Mucosa of rectum (tissue), 2 donors: ENCODE data around the gene BRMS1.

Experiments used
- H3K27ac ChIP-seq, 2 donors: one replicate each; pipeline ENCODE4 v1.7.0; 2013; ENCODE audit warnings: inconsistent platforms in 2 of 2, low read depth in 2 of 2, low read length in 2 of 2
- H3K27me3 ChIP-seq, 2 donors: one replicate each; pipeline ENCODE4 v1.7.0; 2013; ENCODE audit warnings: low read length in 2 of 2; ENCODE audit not compliant: control insufficient read depth in 2 of 2, insufficient read depth in 2 of 2
- H3K36me3 ChIP-seq, 2 donors: one replicate each; pipeline ENCODE4 v1.7.0; 2013; ENCODE audit warnings: low read length in 2 of 2; ENCODE audit not compliant: control insufficient read depth in 2 of 2, insufficient read depth in 2 of 2
- H3K4me1 ChIP-seq, 2 donors: one replicate each; pipeline ENCODE4 v1.7.0; 2013; ENCODE audit warnings: low read length in 2 of 2, mild to moderate bottlenecking in 1 of 2; ENCODE audit not compliant: control insufficient read depth in 2 of 2, insufficient read depth in 2 of 2
- H3K4me3 ChIP-seq, 2 donors: one replicate each; pipeline ENCODE4 v1.7.0; 2013; ENCODE audit warnings: low read length in 2 of 2
- H3K9ac ChIP-seq, 2 donors: one replicate each; pipeline ENCODE4 v1.7.0; 2013; ENCODE audit warnings: low read length in 2 of 2, low read depth in 1 of 2, mild to moderate bottlenecking in 1 of 2
- H3K9me3 ChIP-seq, 2 donors: one replicate each; pipeline ENCODE4 v1.7.0; 2013; ENCODE audit warnings: low read length in 2 of 2; ENCODE audit not compliant: control insufficient read depth in 2 of 2
- donor health status: healthy.
- donor health status: Normal muscosa, but diverticular disease.

The BRMS1 gene

DNA sequence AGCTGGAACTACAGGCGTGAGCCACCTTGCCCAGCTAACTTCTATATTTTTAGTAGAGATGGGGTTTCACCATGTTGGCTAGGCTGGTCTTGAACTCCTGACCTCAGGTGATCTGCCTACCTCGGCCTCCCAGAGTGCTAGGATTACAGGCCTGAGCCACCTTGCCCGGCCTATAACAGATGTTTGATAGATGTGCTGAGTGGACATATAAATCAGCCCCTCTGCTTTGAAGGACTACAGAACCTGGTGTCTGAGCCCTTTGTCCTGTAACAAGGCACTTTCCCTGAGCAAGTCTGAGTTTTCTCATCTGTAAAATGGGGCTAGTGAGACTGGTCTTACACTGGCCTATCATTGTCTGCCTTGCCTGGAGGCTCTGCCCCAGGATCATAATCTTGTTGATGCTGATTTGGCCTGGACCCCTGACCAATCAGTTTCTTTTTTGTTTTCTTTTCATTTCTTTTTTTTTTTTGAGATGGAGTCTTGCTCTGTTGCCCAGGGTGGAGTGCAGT, 15.7 kb downstream of the BRMS1 start:
- Histone ChIP-seq H3K27ac (no peak overlapping the region), H3K36me3 (peaks cover 0 to 10% of the 10 kb centered on the region in 2 donors), H3K27me3 (no peaks in the 10 kb centered on the region), H3K4me3 (no peak overlapping the region), H3K4me1 (peaks cover 14 to 15% of the 10 kb centered on the region in 2 donors), H3K9ac (no peak overlapping the region), H3K9me3 (no peaks in the 10 kb centered on the region)

DNA sequence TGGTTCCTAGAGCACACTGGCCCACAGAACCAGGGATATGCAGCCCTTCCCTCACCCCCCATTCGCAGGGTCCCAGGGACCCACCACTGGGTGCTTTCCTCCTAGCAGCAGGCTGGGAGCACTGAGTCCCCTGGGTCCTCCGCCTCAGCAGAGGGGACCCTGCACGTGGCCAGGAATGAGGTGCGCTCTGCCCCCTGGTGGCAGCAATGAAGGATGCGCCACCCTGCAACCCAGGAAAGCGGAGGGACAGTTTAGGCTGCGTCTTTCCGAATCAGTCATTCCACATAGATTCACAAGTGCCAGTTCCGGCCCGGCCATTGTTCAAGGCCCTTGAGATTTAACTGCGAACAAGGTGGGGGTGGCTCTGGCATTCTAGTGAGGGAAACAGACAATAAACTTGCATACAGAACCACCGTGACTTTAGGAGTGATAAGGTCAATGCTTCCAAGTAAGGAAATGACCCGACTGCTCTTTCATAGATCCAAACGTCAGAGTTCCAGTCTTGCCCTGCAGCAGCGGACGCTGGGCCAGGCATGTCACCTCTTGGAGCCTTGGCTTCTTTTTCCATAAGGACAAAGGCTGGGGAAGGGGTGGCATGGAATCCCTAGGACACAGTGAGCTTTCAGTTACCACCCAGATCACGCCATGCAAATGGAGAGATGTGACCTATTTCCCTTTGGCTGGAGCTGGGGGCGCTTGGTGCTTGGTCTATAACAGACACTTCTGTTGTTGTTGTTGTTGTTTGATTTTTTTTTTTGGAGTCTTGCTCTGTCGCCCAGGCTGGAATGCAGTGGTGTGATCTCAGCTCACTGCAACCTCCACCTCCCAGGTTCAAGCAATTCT, 16.4 kb downstream of the BRMS1 start:
- Histone ChIP-seq H3K4me3 (peak overlapping the region in 1 of 2 donors; percentile 50), H3K27ac (peak overlapping the region in 1 of 2 donors; percentile 58), H3K9me3 (no peaks in the 10 kb centered on the region), H3K36me3 (peaks cover 0 to 10% of the 10 kb centered on the region in 2 donors), H3K4me1 (peaks cover 14 to 15% of the 10 kb centered on the region in 2 donors), H3K9ac (peak overlapping the region; percentile 2 to 14), H3K27me3 (no peaks in the 10 kb centered on the region)

DNA sequence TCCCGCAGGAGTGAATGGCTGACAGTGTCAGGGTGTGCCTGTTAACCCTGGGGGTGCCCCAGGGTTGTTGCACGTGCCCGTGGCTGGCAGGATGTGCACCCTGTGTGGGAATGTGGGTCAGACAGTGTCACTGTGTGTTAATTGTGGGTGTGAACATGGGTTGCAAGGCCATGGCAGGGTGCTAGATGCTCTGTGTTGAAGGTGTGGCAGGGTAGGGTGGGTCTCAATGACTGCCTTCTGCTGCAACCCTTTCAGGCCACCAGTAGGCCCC, 16.9 kb downstream of the BRMS1 start:
- peak overlapping the region in 1 of 2 donors; percentile 58 for H3K27ac ChIP-seq
- H3K9me3 ChIP-seq: no peaks in the 10 kb centered on the region
- H3K4me3 ChIP-seq: no peak overlapping the region
- no peaks in the 10 kb centered on the region for H3K27me3 ChIP-seq
- H3K9ac ChIP-seq: no peak overlapping the region
- peaks cover 14 to 15% of the 10 kb centered on the region in 2 donors for H3K4me1 ChIP-seq
- peaks cover 0 to 7% of the 10 kb centered on the region in 2 donors for H3K36me3 ChIP-seq

DNA sequence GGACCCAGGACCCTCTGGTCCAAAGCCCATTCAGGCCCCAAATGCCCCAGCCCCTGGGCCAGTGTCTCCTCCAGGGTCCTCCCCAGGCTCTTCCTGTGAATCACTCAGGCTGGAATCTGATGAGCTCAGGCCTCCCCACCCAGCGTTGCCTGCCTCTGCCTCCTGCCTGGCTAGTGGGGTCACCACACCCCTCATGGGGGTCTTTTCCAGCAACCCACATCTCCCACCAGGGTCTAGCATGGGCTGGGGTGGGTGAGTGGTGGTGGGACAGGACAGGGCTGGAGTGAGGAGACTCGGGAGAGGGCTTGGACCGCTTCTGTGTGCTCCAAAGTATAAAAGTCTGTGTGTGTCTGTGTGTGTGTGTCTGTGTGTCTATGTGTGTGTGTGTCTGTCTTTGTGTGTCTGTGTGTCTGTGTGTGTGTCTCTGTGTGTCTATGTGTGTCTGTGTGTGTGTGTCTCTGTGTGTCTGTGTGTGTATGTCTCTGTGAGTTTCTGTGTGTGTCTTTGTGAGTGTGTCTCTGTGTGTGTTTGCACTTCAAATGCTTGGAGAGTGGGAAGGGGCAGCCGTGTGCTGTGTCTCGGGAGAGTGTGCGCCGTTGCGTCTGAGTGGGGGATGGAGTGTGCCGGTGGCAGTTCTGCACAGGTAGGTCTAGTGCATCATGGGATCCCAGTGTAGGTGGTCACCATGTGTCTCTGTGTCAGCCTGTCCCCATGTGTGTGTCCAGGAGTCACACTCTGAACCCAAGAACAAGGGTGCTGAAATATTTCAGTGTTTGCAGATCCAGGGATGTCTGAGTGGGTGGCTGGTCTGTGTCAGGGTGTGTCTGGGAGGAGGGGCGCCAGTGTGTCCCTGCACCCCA, 17.5 kb downstream of the BRMS1 start:
- H3K9ac ChIP-seq: no peak overlapping the region
- no peaks in the 10 kb centered on the region for H3K9me3 ChIP-seq
- H3K4me1 ChIP-seq: peaks cover 14 to 15% of the 10 kb centered on the region in 2 donors
- no peaks in the 10 kb centered on the region for H3K27me3 ChIP-seq
- H3K4me3 ChIP-seq: no peak overlapping the region
- peaks cover 0 to 4% of the 10 kb centered on the region in 2 donors for H3K36me3 ChIP-seq
- peak overlapping the region; percentile 35 to 58 for H3K27ac ChIP-seq

DNA sequence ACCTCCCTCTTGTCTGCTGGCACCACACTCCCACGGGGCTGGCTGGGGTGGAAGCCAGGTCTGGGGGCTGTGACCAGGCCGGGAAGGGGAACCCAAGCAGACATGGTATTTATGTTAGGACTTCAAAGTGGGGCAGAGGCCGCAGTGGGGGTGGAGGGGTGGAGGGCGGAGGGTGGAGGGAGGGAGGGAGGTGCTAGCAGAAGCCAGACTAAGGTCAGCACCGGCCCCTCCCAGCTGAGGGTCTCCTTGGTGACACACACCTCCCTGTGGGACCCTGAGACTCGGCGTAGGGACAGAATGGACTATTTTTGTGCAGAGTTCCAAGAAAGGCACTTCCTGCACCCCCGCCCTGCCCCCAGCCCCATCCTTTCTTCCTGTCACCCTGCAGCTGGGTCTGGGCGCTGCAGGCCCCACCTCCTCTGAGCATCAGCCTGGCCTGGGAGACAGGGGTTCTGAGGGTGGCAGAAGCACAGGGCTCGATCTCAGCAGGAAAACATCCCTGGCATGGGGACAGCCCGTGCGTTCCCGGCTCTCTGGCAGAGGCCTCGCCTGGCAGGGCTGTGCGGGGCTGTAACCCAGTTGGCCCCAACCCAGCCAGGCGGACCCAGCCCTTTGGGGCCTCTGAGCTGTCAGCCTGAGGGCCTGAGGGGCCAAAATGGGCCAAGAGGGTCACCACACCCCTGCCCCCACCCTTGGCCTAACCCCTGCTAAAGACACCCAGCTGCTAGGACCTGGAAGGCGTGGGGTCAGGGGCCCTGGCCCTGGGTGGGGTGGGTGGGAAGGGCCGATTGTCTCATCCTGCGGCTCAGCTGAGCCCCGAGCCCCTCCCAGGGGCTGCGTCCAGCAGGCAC, 18.4 kb downstream of the BRMS1 start:
- H3K36me3 ChIP-seq: no peaks in the 10 kb centered on the region
- H3K27ac ChIP-seq: peak overlapping the region in 1 of 2 donors; percentile 35
- no peak overlapping the region for H3K9ac ChIP-seq
- H3K9me3 ChIP-seq: no peaks in the 10 kb centered on the region
- peaks cover 14 to 15% of the 10 kb centered on the region in 2 donors for H3K4me1 ChIP-seq
- no peak overlapping the region for H3K4me3 ChIP-seq
- no peaks in the 10 kb centered on the region for H3K27me3 ChIP-seq

DNA sequence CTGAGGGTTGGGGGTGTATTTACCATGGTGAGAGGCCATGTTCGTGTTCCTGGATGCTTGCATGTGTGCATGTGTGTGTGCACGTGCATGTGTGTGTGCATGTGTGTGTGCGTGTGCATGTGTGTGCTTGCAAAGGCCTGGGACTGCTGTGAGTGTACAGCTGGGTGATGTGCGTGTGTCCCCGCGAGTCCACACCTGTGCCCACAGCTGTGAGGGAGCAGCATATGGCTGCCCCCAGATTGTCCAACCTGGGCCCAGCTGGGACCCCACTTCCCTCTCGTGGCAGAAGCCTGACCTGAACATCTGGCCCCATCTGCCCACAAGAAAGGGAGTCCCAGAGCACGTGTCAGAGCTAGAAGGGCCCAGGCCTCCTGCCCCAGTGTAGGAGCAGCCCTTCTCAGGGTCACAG, 19.6 kb downstream of the BRMS1 start:
- peak overlapping the region in 1 of 2 donors; percentile 9 for H3K27ac ChIP-seq
- H3K27me3 ChIP-seq: no peaks in the 10 kb centered on the region
- no peak overlapping the region for H3K4me3 ChIP-seq
- no peak overlapping the region for H3K9ac ChIP-seq
- peaks cover 14 to 15% of the 10 kb centered on the region in 2 donors for H3K4me1 ChIP-seq
- H3K9me3 ChIP-seq: no peaks in the 10 kb centered on the region
- no peaks in the 10 kb centered on the region for H3K36me3 ChIP-seq

DNA sequence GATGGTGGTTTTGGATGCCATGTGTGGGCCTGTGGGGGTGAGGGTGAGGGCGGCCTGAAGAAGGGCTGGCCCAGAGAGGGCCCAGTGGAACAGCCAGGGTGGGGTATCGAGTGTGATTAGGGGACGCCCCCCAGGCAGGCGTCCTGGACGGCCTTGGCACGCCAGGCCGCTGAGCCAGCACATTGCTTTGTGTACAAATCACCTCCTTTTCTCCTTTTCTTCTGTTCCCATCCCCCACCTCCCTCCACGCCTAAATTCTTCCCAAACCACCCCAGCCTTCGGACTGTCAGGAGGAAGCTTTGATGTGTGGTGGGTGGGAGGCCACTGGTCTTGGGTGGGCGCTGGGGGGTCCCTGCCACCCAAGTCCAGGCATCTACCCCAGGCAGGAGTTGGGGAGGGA, 20.2 kb downstream of the BRMS1 start:
- H3K36me3 ChIP-seq: no peaks in the 10 kb centered on the region
- no peaks in the 10 kb centered on the region for H3K27me3 ChIP-seq
- no peak overlapping the region for H3K4me3 ChIP-seq
- no peak overlapping the region for H3K27ac ChIP-seq
- no peak overlapping the region for H3K9ac ChIP-seq
- H3K9me3 ChIP-seq: no peaks in the 10 kb centered on the region
- peaks cover 14 to 15% of the 10 kb centered on the region in 2 donors for H3K4me1 ChIP-seq

DNA sequence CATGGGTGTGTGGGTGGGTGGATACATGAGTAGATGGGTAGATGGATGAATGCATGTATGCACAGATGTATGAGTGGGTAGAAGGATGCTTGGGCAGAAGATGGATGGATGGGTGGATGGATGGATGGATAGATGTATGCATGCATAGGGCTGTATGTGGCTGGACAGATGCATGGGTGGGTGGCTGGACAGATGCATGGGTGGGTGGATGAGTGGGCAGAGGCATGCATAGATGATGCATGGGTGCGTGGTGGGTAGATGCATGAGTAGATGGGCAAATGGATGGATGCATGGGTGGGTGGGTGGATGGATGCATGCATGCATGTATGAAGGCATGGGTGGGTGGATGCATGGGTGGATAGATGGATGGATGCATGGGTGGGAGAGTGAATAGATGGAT, 21.2 kb downstream of the BRMS1 start:
- H3K27me3 ChIP-seq: no peaks in the 10 kb centered on the region
- no peak overlapping the region for H3K27ac ChIP-seq
- no peaks in the 10 kb centered on the region for H3K9me3 ChIP-seq
- H3K4me1 ChIP-seq: peaks cover 13% of the 10 kb centered on the region in 2 donors
- H3K4me3 ChIP-seq: no peak overlapping the region
- no peak overlapping the region for H3K9ac ChIP-seq
- H3K36me3 ChIP-seq: no peaks in the 10 kb centered on the region

DNA sequence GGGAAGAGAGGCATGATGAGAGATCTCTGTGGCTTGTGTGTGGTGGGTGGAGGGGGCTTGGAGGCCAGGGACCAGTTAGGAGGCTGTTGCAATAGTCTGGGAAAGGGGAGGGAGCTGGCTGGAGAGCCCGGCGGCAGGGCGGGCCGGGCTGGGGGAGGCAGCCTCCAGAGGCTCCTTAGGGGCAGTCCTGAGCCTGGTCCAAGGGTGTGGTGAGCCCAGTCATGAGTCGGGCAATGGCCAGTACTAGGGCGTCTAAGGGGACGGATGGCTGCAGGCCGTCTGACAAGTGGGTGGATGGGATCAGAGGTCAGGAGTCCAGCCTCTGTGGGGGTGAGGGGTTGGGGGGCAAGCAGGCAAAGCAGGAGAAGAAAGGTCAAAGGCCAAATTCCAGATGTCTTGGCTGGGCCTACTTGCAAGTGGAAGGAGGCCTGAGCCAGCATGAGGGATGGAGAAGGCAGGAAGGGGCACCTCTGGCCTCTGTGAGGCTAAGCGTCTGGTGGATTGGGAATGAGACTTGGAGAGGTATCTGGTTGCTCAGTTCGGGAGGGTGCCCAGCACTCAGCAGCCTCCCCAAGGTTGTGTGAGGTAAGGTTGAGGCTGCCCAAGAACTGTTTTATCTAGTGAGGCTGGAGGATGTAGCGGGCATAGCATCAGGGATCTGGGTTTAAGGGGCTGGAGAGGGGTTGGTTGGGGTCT, 22.0 kb downstream of the BRMS1 start:
- no peak overlapping the region for H3K27ac ChIP-seq
- H3K9ac ChIP-seq: no peak overlapping the region
- peaks cover 12% of the 10 kb centered on the region in 2 donors for H3K4me1 ChIP-seq
- no peaks in the 10 kb centered on the region for H3K9me3 ChIP-seq
- no peaks in the 10 kb centered on the region for H3K36me3 ChIP-seq
- no peaks in the 10 kb centered on the region for H3K27me3 ChIP-seq
- no peak overlapping the region for H3K4me3 ChIP-seq
